ENCODE data around the gene PTPN3. TPM values are rescaled to one million over a fixed set of nuclear protein-coding genes. Genes with fewer than 3 reads are reported as not detected.

The PTPN3 gene
- total RNA-seq, 1 donor from 2014 or later: 1.1 TPM

GRCh38 chr9:109414125-109414785 lies 83.9 kb downstream of the PTPN3 start:
- no peaks in the 10 kb centered on the region for H3K9me3 Mint-ChIP-seq
- no peak for DNase-seq (ENCODE audit: low read depth, low spot score)
- no peaks in the 10 kb centered on the region for H3K27me3 Mint-ChIP-seq (ENCODE audit: low read depth)
- no peak for TF ChIP-seq CTCF (conservative IDR thresholded peaks at IDR 0.05)
- H3K4me3 Mint-ChIP-seq: no peak overlapping the region
- peaks cover 49% of the 10 kb centered on the region for H3K4me1 Mint-ChIP-seq
- no peak overlapping the region for H3K27ac Mint-ChIP-seq (ENCODE audit: unreplicated experiment)
- no peaks in the 10 kb centered on the region for H3K36me3 Mint-ChIP-seq (ENCODE audit: low read depth)

GRCh38 chr9:109411798-109412352 lies 86.2 kb downstream of the PTPN3 start:
- Mint-ChIP-seq H3K9me3 (no peaks in the 10 kb centered on the region), H3K4me3 (no peak overlapping the region), H3K4me1 (peaks cover 25% of the 10 kb centered on the region), H3K27ac (ENCODE audit: unreplicated experiment) (no peak overlapping the region), H3K36me3 (ENCODE audit: low read depth) (no peaks in the 10 kb centered on the region), H3K27me3 (ENCODE audit: low read depth) (no peaks in the 10 kb centered on the region)
- peak; percentile 71 for TF ChIP-seq CTCF (conservative IDR thresholded peaks at IDR 0.05)
- DNase-seq (ENCODE audit: low read depth, low spot score): no peak

GRCh38 chr9:109411069-109411761 lies 86.9 kb downstream of the PTPN3 start:
- no peak overlapping the region for H3K4me3 Mint-ChIP-seq
- H3K27me3 Mint-ChIP-seq (ENCODE audit: low read depth): no peaks in the 10 kb centered on the region
- no peak for DNase-seq (ENCODE audit: low read depth, low spot score)
- no peaks in the 10 kb centered on the region for H3K9me3 Mint-ChIP-seq
- no peak overlapping the region for H3K27ac Mint-ChIP-seq (ENCODE audit: unreplicated experiment)
- peaks cover 22% of the 10 kb centered on the region for H3K4me1 Mint-ChIP-seq
- H3K36me3 Mint-ChIP-seq (ENCODE audit: low read depth): no peaks in the 10 kb centered on the region
- no peak for TF ChIP-seq CTCF (conservative IDR thresholded peaks at IDR 0.05)

GRCh38 chr9:109409773-109410397 lies 88.2 kb downstream of the PTPN3 start:
- H3K4me3 Mint-ChIP-seq: no peak overlapping the region
- H3K4me1 Mint-ChIP-seq: peaks cover 17% of the 10 kb centered on the region
- no peaks in the 10 kb centered on the region for H3K9me3 Mint-ChIP-seq
- no peaks in the 10 kb centered on the region for H3K27me3 Mint-ChIP-seq (ENCODE audit: low read depth)
- H3K36me3 Mint-ChIP-seq (ENCODE audit: low read depth): no peaks in the 10 kb centered on the region
- DNase-seq (ENCODE audit: low read depth, low spot score): no peak
- no peak overlapping the region for H3K27ac Mint-ChIP-seq (ENCODE audit: unreplicated experiment)
- peak; percentile 42 for TF ChIP-seq CTCF (conservative IDR thresholded peaks at IDR 0.05)

GRCh38 chr9:109408759-109409462 lies 89.2 kb downstream of the PTPN3 start:
- Mint-ChIP-seq H3K27ac (ENCODE audit: unreplicated experiment) (no peak overlapping the region), H3K36me3 (ENCODE audit: low read depth) (no peaks in the 10 kb centered on the region), H3K4me3 (no peak overlapping the region), H3K4me1 (peaks cover 22% of the 10 kb centered on the region), H3K9me3 (no peaks in the 10 kb centered on the region), H3K27me3 (ENCODE audit: low read depth) (no peaks in the 10 kb centered on the region)
- TF ChIP-seq CTCF (conservative IDR thresholded peaks at IDR 0.05): no peak
- no peak for DNase-seq (ENCODE audit: low read depth, low spot score)

All from neural crest cell (in vitro differentiated cells).